A673 (cell line): ENCODE results near the gene ANKRD49.
"Not testable (repeated sequence)": the region's sequence is repeated elsewhere in the genome, so short reads cannot be mapped to it uniquely, and the experiment has no call there.

Experiments used
- CTCF ChIP-seq: fragments of 300-800, 200-600 bp; sonication (generic); conservative IDR thresholded peaks from 2 replicates; pipeline ENCODE4 v1.5.1; 2017; ENCODE audit warnings: low read depth, mild to moderate bottlenecking, antibody characterized with exemption, low read length, moderate library complexity, mixed read lengths
- EZH2 ChIP-seq: fragments of 200-600 bp; sonication (generic); IDR thresholded peaks from 2 replicates; pipeline ENCODE4 v1.6.1; 2017; ENCODE audit warnings: borderline replicate concordance, low read depth, mild to moderate bottlenecking, mixed read lengths, antibody characterized with exemption, low read length; ENCODE audit not compliant: poor library complexity, severe bottlenecking

DNA sequence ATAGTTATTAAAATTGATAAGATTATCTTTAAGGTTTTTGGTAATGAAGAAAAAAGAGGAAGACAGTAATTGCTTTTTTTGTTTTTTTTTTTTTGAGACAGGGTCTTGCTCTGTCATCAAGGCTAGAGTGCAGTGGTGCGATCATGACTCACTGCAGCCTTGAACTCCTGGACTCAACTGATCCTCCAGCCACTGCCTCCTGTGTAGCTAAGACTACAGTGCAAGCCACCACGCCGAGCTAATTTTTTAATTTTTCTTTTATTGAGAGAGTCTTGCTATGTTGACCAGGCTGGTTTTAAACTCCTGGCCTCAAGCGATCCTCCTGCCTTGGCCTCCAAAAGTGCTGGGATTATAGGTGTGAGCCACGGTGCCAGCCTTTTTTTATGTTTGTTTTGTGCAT lies 12.7 kb downstream of the ANKRD49 start:
- TF ChIP-seq CTCF, EZH2: not testable (repeated sequence)
